ENCODE results near the gene SH2D1B. TPM values are rescaled to one million over a fixed set of nuclear protein-coding genes. Genes with fewer than 3 reads are reported as not detected.

SH2D1B gene
- total and polyA plus RNA-seq, 10 of the 15 experiments (the other 5 are each of a cell fraction or from before 2014, with no cell fraction given): 0.18 TPM; not detected in 9

DNA sequence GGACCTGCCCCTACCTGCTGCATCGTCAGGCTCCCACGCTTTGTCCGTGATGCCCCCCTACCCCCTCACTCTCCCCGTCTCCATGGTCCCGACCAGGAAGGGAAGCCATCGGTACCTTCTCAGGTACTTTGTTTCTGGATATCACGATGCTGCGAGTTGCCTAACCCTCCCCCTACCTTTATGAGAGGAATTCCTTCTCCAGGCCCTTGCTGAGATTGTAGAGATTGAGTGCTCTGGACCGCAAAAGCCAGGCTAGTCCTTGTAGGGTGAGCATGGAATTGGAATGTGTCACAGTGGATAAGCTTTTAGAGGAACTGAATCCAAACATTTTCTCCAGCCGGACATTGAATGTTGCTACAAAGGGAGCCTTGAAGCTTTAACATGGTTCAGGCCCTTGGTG, 44.2 kb downstream of the SH2D1B start (continued):
- TF ChIP-seq E2F8 (IDR thresholded peaks at IDR 0.05; ENCODE audit: low read depth, partially characterized antibody) (no peak), CHD4 (IDR thresholded peaks at IDR 0.05) (no peak), ESRRA (IDR thresholded peaks at IDR 0.05; ENCODE audit: low read length) (no peak)

- ChIA-PET CTCF (no interaction called here), RAD21 (ENCODE audit: unreplicated experiment) (interaction anchor here (1.1 to 1.9 kb wide), 2 partner anchors 9 to 15 kb away, joined by 3 to 5 read pairs; no protein-coding TSS in a partner anchor), POLR2A (no interaction called here), SMC1A (ENCODE audit: uncharacterized antibody, unreplicated experiment) (interaction anchor here (1.1 to 1.4 kb wide), 2 partner anchors 20 to 24 kb away, joined by 3 to 5 read pairs; no protein-coding TSS in a partner anchor)
- H4K20me1 ChIP-seq (ENCODE audit: control insufficient read depth, insufficient read depth): no peaks in the 10 kb centered on the region
- ATAC-seq (no peak), DNase-seq (ENCODE audit: low read depth, low spot score) (no peak), FAIRE-seq (no peak)
- intact Hi-C loops (cut with micrococcal nuclease; ENCODE audit: unreplicated experiment) (no loop called here), in situ Hi-C loops (cut with MboI) (no loop called here)
- WGBS (ENCODE audit: insufficient coverage, insufficient replicate concordance, low lambda C conversion rate, missing lambda C conversion rate): 65% methylated on average over 35 of the region's 36 CpGs
- no peak for TF ChIP-seq BHLHE40 (IDR thresholded peaks at IDR 0.05; ENCODE audit: borderline replicate concordance in 1 of 2, low read depth in 2 of 2, low read length in 1 of 2)
- no peak for TF ChIP-seq ESRRA (IDR thresholded peaks at IDR 0.05; ENCODE audit: low read length)
- no peak for TF ChIP-seq RELA (IDR thresholded peaks at IDR 0.05; ENCODE audit: borderline replicate concordance, partially characterized antibody)
- TF ChIP-seq ZNF274 (IDR thresholded peaks at IDR 0.05; ENCODE audit: insufficient read depth, insufficient read length): no peak
- no TSS peak for BruUV-seq (replicated peaks)
- no peak overlapping the region for H3K4me2 ChIP-seq (ENCODE audit: control insufficient read depth, insufficient read depth)
- H3K27ac ChIP-seq (ENCODE audit: control insufficient read depth, insufficient read depth): no peak overlapping the region
- H3K9me3 ChIP-seq (replicated peaks; ENCODE audit: control insufficient read depth, insufficient read depth, low read length): no peaks in the 10 kb centered on the region
- no peak overlapping the region for H3K4me3 ChIP-seq
- H3K4me1 ChIP-seq (ENCODE audit: control insufficient read depth, insufficient read depth, low read length): peaks cover under 1% of the 10 kb centered on the region; the same call in 1 of the 2 replicates
- H3K36me3 ChIP-seq (ENCODE audit: control insufficient read depth in 2 of 2, insufficient read depth in 2 of 2, low read length in 1 of 2): no peaks in the 10 kb centered on the region
- H3K9ac ChIP-seq (ENCODE audit: control insufficient read depth, insufficient read depth, low read length): no peak overlapping the region
- H3K79me2 ChIP-seq (ENCODE audit: control insufficient read depth, insufficient read depth, low read length): no peaks in the 10 kb centered on the region
- H3K27me3 ChIP-seq (replicated peaks in 1 of 2; ENCODE audit: control insufficient read depth in 2 of 2, insufficient read depth in 2 of 2, low read length in 1 of 2): no peaks in the 10 kb centered on the region
- H2AFZ ChIP-seq (ENCODE audit: control insufficient read depth, low read depth, low read length): no peak overlapping the region
These were observed 44.9 kb downstream of the SH2D1B start for GRCh38 chr1:162367073-162367472.
